A673 (cell line): Measurements from ENCODE around the gene MND1. TPM values are rescaled to one million over a fixed set of nuclear protein-coding genes. Genes with fewer than 3 reads are reported as not detected.
A peak's percentile ranks its signal among the peaks of the same experiment; 100 is the strongest.

Experiments
- Bru-seq: library from RNA; stranded (reverse); fragments of 400-500 nt; gene quantifications from one replicate; lab custom pipeline; 2021; lab: Mats Ljungman, UMichigan
- BruChase-seq, 2 experiments: library from RNA; stranded (reverse); fragments of 400-500 nt; gene quantifications; one replicate each; lab custom pipeline; 2021; lab: Mats Ljungman, UMichigan
- BruUV-seq: library from RNA; stranded (reverse); fragments of 400-500 nt; replicated peaks from 2 replicates; lab custom pipeline; 2021; lab: Mats Ljungman, UMichigan
- CTCF ChIA-PET: fragments of 300-600 bp; sonication (Branson Sonifier 250); formaldehyde crosslinking; loops from one replicate; lab custom pipeline; 2022; ENCODE audit warnings: antibody characterized with exemption; lab: Charles Lee
- POLR2A ChIA-PET: fragments of 300-600 bp; sonication (Branson Sonifier 250); formaldehyde crosslinking; loops from one replicate; lab custom pipeline; 2022; ENCODE audit warnings: antibody characterized with exemption; ENCODE audit not compliant: low non-redundant PET; lab: Charles Lee
- DNase-seq: peaks from one replicate; pipeline ENCODE4 v3.0.0-alpha.2; 2015; ENCODE audit warnings: low spot score
- H3K27ac ChIP-seq: fragments of 200-600 bp; sonication (generic); 2 replicates; pipeline ENCODE4 v1.5.1; 2016; ENCODE audit warnings: mixed run types, low read depth, mild to moderate bottlenecking, mixed read lengths, antibody characterized with exemption, low read length; ENCODE audit not compliant: poor library complexity, severe bottlenecking
- H3K27me3 ChIP-seq: fragments of 200-600 bp; sonication (generic); replicated peaks from 2 replicates; pipeline ENCODE4 v1.6.1; 2017; ENCODE audit warnings: mixed run types, low read depth, mild to moderate bottlenecking, mixed read lengths, antibody characterized with exemption, low read length; ENCODE audit not compliant: insufficient read depth, poor library complexity
- H3K36me3 ChIP-seq: fragments of 200-600 bp; sonication (generic); 2 replicates; pipeline ENCODE4 v1.6.1; 2016; ENCODE audit warnings: mixed run types, mild to moderate bottlenecking, mixed read lengths, antibody characterized with exemption, low read length; ENCODE audit not compliant: insufficient read depth, poor library complexity, severe bottlenecking
- H3K4me1 ChIP-seq: fragments of 200-600 bp; sonication (generic); 2 replicates; pipeline ENCODE4 v1.6.1; 2017; ENCODE audit warnings: mixed run types, mild to moderate bottlenecking, mixed read lengths, antibody characterized with exemption, low read length; ENCODE audit not compliant: insufficient read depth, poor library complexity, severe bottlenecking
- H3K4me3 ChIP-seq: fragments of 200-600 bp; sonication (generic); 2 replicates; pipeline ENCODE4 v1.5.1; 2016; ENCODE audit warnings: low read depth, mixed run types, mild to moderate bottlenecking, mixed read lengths, low read length; ENCODE audit not compliant: poor library complexity, severe bottlenecking
- H3K9me3 ChIP-seq: fragments of 200-600 bp; sonication (generic); 2 replicates; pipeline ENCODE4 v1.6.1; 2016; ENCODE audit warnings: mixed run types, low read depth, mild to moderate bottlenecking, mixed read lengths, antibody characterized with exemption, low read length; ENCODE audit not compliant: poor library complexity, severe bottlenecking
- CTCF ChIP-seq: fragments of 300-800, 200-600 bp; sonication (generic); conservative IDR thresholded peaks from 2 replicates; pipeline ENCODE4 v1.5.1; 2017; ENCODE audit warnings: low read depth, mild to moderate bottlenecking, antibody characterized with exemption, low read length, moderate library complexity, mixed read lengths
- EZH2 ChIP-seq: fragments of 200-600 bp; sonication (generic); IDR thresholded peaks from 2 replicates; pipeline ENCODE4 v1.6.1; 2017; ENCODE audit warnings: borderline replicate concordance, low read depth, mild to moderate bottlenecking, mixed read lengths, antibody characterized with exemption, low read length; ENCODE audit not compliant: poor library complexity, severe bottlenecking
- intact Hi-C: fragments of 100-400 bp; cut with micrococcal nuclease; formaldehyde crosslinking; loops from one replicate; pipeline ENCODE4 v1.10.0; 2022; ENCODE audit not compliant: unreplicated experiment
- long read RNA-seq: library from polyadenylated mRNA; stranded (forward); transcript quantifications from one replicate; pipeline ENCODE4 v2.0.0, GENCODE V29; 2022
- total RNA-seq: library from RNA; stranded (reverse); gene quantifications from 2 replicates; pipeline ENCODE4 v1.2.3, GENCODE V29; 2021

MND1 gene, protein sequence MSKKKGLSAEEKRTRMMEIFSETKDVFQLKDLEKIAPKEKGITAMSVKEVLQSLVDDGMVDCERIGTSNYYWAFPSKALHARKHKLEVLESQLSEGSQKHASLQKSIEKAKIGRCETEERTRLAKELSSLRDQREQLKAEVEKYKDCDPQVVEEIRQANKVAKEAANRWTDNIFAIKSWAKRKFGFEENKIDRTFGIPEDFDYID
- total RNA-seq, result 43.7 and 46.8 TPM in 2 replicates
- Bru-seq, nascent RNA, result percentile 92 among the genes with signal in this experiment
- percentile 84 among the genes with signal in this experiment for BruChase-seq, experiment 1, labeled RNA remaining after a 2-hour chase
- percentile 80 among the genes with signal in this experiment for BruChase-seq, experiment 2, labeled RNA remaining after a 6-hour chase
- long read RNA-seq, transcript MND1-201 (8 exons, 968 nt), result major isoform, 30 of 40 reads
- long read RNA-seq, partial matches to known transcripts, result 2 of 40 reads
- long read RNA-seq, other reads (novel, unspliced or antisense), result 8 of 40 reads

GRCh38 chr4:153344131-153345011, at the start of gene MND1:
MND1 (plus strand) TSS chr4:153344688; CDS start chr4:153344738, 50 bp downstream.
- CTCF ChIA-PET, result interaction anchor here (1.1 to 1.4 kb wide), 2 partner anchors 201 to 230 kb away, joined by 5 to 6 read pairs; no protein-coding TSS in a partner anchor
- intact Hi-C loops, result loop anchor here (1.0 to 5.0 kb wide), 5 partner anchors 73 to 408 kb away; no protein-coding TSS in a partner anchor

DNA sequence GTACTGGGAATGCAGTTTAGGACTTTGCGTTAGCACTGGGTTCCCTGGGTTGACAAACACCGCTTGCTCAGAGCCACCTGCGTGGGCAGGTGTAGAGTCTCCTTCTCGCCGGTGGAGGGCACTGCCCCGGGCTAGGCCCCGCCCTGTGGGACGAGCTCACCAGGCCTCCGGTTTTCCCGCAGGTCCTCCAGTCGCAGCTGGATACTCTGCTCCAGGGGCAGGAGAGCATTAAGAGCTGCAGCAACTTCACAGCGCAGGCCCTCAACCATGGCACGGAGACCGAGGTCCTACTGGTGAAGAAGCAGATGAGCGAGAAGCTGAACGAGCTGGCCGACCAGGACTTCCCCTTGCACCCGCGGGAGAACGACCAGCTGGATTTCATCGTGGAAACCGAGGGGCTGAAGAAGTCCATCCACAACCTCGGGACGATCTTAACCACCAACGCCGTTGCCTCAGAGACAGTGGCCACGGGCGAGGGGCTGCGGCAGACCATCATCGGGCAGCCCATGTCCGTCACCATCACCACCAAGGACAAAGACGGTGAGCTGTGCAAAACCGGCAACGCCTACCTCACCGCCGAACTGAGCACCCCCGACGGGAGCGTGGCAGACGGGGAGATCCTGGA, 49.2 kb upstream of the MND1 start:
- Histone ChIP-seq H3K9me3 (peaks cover 14% of the 10 kb centered on the region), H3K4me3 (no peak overlapping the region), H3K36me3 (peaks cover 61% of the 10 kb centered on the region), H3K27ac (no peak overlapping the region), H3K27me3 (no peaks in the 10 kb centered on the region), H3K4me1 (peaks cover 8% of the 10 kb centered on the region)
- intact Hi-C loops, result no loop called here
- TF ChIP-seq EZH2 (no peak), CTCF (no peak)
- ChIA-PET CTCF (no interaction called here), POLR2A (no interaction called here)
- DNase-seq, result no peak
- no TSS peak for BruUV-seq

More at GRCh38 chr4:153344131-153345011, at the start of gene MND1:
- TF ChIP-seq CTCF (peak; percentile 79), EZH2 (no peak)
- Histone ChIP-seq H3K27ac (peak within 1 kb of the TSS; percentile 96), H3K9me3 (no peaks in the 10 kb centered on the region), H3K36me3 (no peaks in the 10 kb centered on the region), H3K4me3 (peak within 1 kb of the TSS; percentile 80), H3K27me3 (no peaks in the 10 kb centered on the region), H3K4me1 (peaks cover 42% of the 10 kb centered on the region)
- POLR2A ChIA-PET, result no interaction called here
- DNase-seq, result peak; percentile 96
- BruUV-seq, result no TSS peak
